Kidney capillary endothelial cell (primary cell): ENCODE results near the gene BRF1.

ENCODE experiments used
- DNase-seq: peaks from one replicate; pipeline ENCODE4 v3.0.0-alpha.2; 2018; ENCODE audit warnings: low spot score

The BRF1 gene

GRCh38 chr14:105172476-105172875, 128.3 kb downstream of the BRF1 start:
- DNase-seq, result no peak

- DNase-seq, result no peak
Observed at GRCh38 chr14:105171004-105171673, 129.7 kb downstream of the BRF1 start.

- no peak for DNase-seq
Observed at GRCh38 chr14:105169776-105170655, 130.8 kb downstream of the BRF1 start.

- peak; percentile 76 for DNase-seq
Observed at GRCh38 chr14:105168979-105169507, 131.8 kb downstream of the BRF1 start.

- DNase-seq, result no peak
Observed at GRCh38 chr14:105168496-105168978, 132.3 kb downstream of the BRF1 start, which contains the start of gene JAG2. JAG2 (minus strand) TSS chr14:105168776; CDS start chr14:105168420, 356 bp downstream.

GRCh38 chr14:105168093-105168420, 132.7 kb downstream of the BRF1 start:
- no peak for DNase-seq

GRCh38 chr14:105167303-105168092, 133.3 kb downstream of the BRF1 start:
- no peak for DNase-seq

- no peak for DNase-seq
Observed at GRCh38 chr14:105166571-105167302, 134.1 kb downstream of the BRF1 start.

GRCh38 chr14:105165761-105166485, 134.9 kb downstream of the BRF1 start:
- no peak for DNase-seq

- no peak for DNase-seq
Observed at GRCh38 chr14:105165134-105165704, 135.6 kb downstream of the BRF1 start.

- no peak for DNase-seq
Observed at GRCh38 chr14:105163040-105163742, 137.6 kb downstream of the BRF1 start.

GRCh38 chr14:105162669-105162979, 138.2 kb downstream of the BRF1 start:
- DNase-seq, result no peak

- DNase-seq, result no peak
Observed at GRCh38 chr14:105161964-105162668, 138.7 kb downstream of the BRF1 start.

- DNase-seq, result no peak
Observed at GRCh38 chr14:105161309-105161708, 139.5 kb downstream of the BRF1 start.

- DNase-seq, result no peak
Observed at GRCh38 chr14:105160776-105161175, 140.0 kb downstream of the BRF1 start.

- no peak for DNase-seq
Observed at GRCh38 chr14:105159344-105159743, 141.5 kb downstream of the BRF1 start.
